Type B pancreatic cell (in vitro differentiated cells): Measurements from ENCODE around the gene POLR1C. TPM values are rescaled to one million over a fixed set of nuclear protein-coding genes. Genes with fewer than 3 reads are reported as not detected.
A peak's percentile ranks its signal among the peaks of the same experiment; 100 is the strongest.

ENCODE experiments used
- DNase-seq: peaks from one replicate; pipeline ENCODE4 v3.0.0; 2021; ENCODE audit warnings: mixed read lengths; ENCODE audit not compliant: unreplicated experiment; ENCODE audit errors: extremely low spot score
- H3K27ac Mint-ChIP-seq: 2 replicates; pipeline ENCODE4 v1.8.0; 2021; ENCODE audit warnings: mild to moderate bottlenecking, mixed read lengths
- H3K27me3 Mint-ChIP-seq: 2 replicates; pipeline ENCODE4 v1.8.0; 2021; ENCODE audit warnings: mixed read lengths
- H3K36me3 Mint-ChIP-seq: 2 replicates; pipeline ENCODE4 v1.8.0; 2021; ENCODE audit warnings: mixed read lengths
- H3K4me1 Mint-ChIP-seq: one replicate; pipeline ENCODE4 v1.8.0; 2021; ENCODE audit warnings: mixed read lengths; ENCODE audit not compliant: unreplicated experiment
- H3K4me3 Mint-ChIP-seq: 2 replicates; pipeline ENCODE4 v1.8.0; 2021; ENCODE audit warnings: mild to moderate bottlenecking, mixed read lengths
- H3K9me3 Mint-ChIP-seq: 2 replicates; pipeline ENCODE4 v1.8.0; 2021; ENCODE audit warnings: mixed read lengths
- CTCF ChIP-seq: fragments of 200-600 bp; sonication (generic); conservative IDR thresholded peaks from 2 replicates; pipeline ENCODE4 v1.5.0; 2021; ENCODE audit warnings: antibody characterized with exemption, mild to moderate bottlenecking
- total RNA-seq: library from RNA; stranded (reverse); gene quantifications from 2 replicates; pipeline ENCODE4 v1.2.1, GENCODE V29; 2021; ENCODE audit warnings: low replicate concordance

Gene POLR1C
- total RNA-seq, 1 donor from 2014 or later: 60.8 TPM

- DNase-seq: no peak
- peaks cover under 1% of the 10 kb centered on the region for H3K4me1 Mint-ChIP-seq
- H3K27ac Mint-ChIP-seq: no peak overlapping the region
- TF ChIP-seq CTCF: no peak
- no peak overlapping the region for H3K4me3 Mint-ChIP-seq
- no peaks in the 10 kb centered on the region for H3K36me3 Mint-ChIP-seq
- peaks cover 9% of the 10 kb centered on the region for H3K27me3 Mint-ChIP-seq
- no peaks in the 10 kb centered on the region for H3K9me3 Mint-ChIP-seq
These were observed 13.4 kb upstream of the POLR1C start for GRCh38 chr6:43503443-43503842.

GRCh38 chr6:43504756-43505593 is 11.9 kb upstream of the POLR1C start:
- TF ChIP-seq CTCF: no peak
- Mint-ChIP-seq H3K27me3 (peaks cover 19% of the 10 kb centered on the region), H3K36me3 (no peaks in the 10 kb centered on the region), H3K27ac (no peak overlapping the region), H3K4me1 (peaks cover 9% of the 10 kb centered on the region), H3K4me3 (no peak overlapping the region), H3K9me3 (no peaks in the 10 kb centered on the region)
- DNase-seq: no peak

- Mint-ChIP-seq H3K4me3 (no peak overlapping the region), H3K27ac (no peak overlapping the region), H3K9me3 (no peaks in the 10 kb centered on the region), H3K4me1 (peaks cover 9% of the 10 kb centered on the region), H3K27me3 (peaks cover 19% of the 10 kb centered on the region), H3K36me3 (no peaks in the 10 kb centered on the region)
- no peak for TF ChIP-seq CTCF
- no peak for DNase-seq
These were observed 11.2 kb upstream of the POLR1C start for GRCh38 chr6:43505718-43506117.

- no peak for DNase-seq
- Mint-ChIP-seq H3K4me3 (no peak overlapping the region), H3K4me1 (peaks cover 9% of the 10 kb centered on the region), H3K27ac (no peak overlapping the region), H3K27me3 (peaks cover 19% of the 10 kb centered on the region), H3K36me3 (no peaks in the 10 kb centered on the region), H3K9me3 (no peaks in the 10 kb centered on the region)
- no peak for TF ChIP-seq CTCF
These were observed 10.7 kb upstream of the POLR1C start for GRCh38 chr6:43506171-43506570.

GRCh38 chr6:43506667-43507471 is 10.0 kb upstream of the POLR1C start:
- peak; percentile 98 for TF ChIP-seq CTCF
- peak; percentile 86 for DNase-seq
- peaks cover 19% of the 10 kb centered on the region for H3K27me3 Mint-ChIP-seq
- no peak overlapping the region for H3K27ac Mint-ChIP-seq
- H3K36me3 Mint-ChIP-seq: peaks cover 5% of the 10 kb centered on the region
- no peak overlapping the region for H3K4me3 Mint-ChIP-seq
- H3K4me1 Mint-ChIP-seq: peaks cover 9% of the 10 kb centered on the region
- H3K9me3 Mint-ChIP-seq: no peaks in the 10 kb centered on the region
